M059J (cell line): ENCODE results near the gene TEX54. TPM values are rescaled to one million over a fixed set of nuclear protein-coding genes. Genes with fewer than 3 reads are reported as not detected.
A peak's percentile ranks its signal among the peaks of the same experiment; 100 is the strongest.
"Not testable (repeated sequence)": the region's sequence is repeated elsewhere in the genome, so short reads cannot be mapped to it uniquely, and the experiment has no call there.

Experiments used
- DNase-seq: peaks from one replicate; pipeline ENCODE4 v3.0.0-alpha.2; 2012; ENCODE audit warnings: low read depth
- total RNA-seq: library from RNA; depleted of rRNA; stranded (reverse); fragments of >200 nt; shearing (Covaris generic); gene quantifications from 2 replicates; pipeline ENCODE4 v1.2.3, GENCODE V29; 2014

Gene TEX54
- total RNA-seq, 1 experiment from 2014 or later: not detected

DNA sequence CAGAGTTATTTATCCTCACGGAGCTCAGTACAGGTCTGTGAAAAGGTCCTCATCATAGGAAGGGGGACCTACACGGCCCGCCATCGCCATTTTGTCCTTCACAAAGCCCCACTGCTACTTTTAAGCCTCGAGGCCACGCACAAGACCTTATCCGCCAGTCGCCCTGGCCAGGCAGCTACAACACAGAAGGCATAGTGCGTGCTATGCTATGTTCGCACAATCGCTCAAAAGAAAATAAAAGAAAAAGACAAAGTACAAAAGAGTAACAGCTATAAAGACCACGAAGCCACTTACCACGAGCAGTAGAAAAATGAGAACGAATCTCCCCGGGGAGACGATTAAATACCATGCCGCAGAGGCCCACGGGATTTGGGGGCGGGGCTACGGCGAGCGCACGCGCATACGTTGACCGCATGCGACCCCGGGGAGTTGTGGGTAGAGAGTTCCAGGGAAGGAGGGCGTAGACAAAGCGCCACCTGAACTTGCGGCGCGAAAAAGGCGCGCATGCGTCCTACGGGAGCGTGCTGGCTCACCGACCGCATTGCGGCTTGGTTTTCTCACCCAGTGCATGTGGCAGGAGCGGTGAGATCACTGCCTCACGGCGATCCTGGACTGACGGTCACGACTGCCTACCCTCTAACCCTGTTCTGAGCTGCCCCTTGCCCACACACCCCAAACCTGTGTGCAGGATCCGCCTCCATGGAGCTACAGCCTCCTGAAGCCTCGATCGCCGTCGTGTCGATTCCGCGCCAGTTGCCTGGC, 23.1 kb upstream of the TEX54 start:
- DNase-seq: peak; percentile 98

- DNase-seq: no peak
Measured at GRCh38 chr11:62854825-62855570, 22.4 kb upstream of the TEX54 start.

DNA sequence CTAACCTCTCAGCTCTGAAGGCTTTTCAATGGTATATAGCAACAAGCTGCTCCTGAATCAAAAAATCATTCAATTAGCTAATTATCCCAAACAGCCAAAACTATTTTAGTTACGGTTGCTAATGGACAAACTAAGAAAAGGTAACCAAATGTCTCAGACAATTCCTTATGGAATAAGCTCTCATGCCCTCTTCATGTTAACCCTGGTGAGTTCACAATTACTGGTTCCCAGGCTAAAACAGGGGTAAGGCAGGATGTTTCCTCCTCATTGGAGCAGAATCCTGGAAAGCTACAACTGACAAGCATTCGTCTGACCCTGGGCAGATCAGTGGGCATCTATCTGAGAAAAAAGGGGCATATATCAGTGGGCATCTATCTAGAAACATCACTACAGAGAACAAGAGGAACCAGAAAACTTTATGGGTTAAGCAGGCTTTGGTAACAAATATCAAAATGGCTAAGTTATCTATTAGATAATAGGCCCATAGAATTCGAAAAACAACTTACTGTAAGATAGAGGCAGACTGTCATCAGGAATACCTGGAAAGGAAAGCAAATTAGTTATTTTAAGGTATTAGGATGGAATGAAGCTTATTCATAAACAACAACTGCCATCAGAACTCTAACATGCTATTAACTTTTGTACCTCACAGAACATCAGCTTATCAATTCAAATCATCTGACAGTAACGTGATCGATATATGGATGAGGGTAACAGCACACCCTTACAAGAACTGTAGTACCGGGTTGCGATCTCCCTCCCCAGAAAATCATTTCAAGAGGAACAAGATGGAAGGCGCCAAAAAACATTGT, 21.6 kb upstream of the TEX54 start:
- DNase-seq: no peak

- DNase-seq: no peak
Measured at GRCh38 chr11:62853279-62853965, 20.8 kb upstream of the TEX54 start.

DNA sequence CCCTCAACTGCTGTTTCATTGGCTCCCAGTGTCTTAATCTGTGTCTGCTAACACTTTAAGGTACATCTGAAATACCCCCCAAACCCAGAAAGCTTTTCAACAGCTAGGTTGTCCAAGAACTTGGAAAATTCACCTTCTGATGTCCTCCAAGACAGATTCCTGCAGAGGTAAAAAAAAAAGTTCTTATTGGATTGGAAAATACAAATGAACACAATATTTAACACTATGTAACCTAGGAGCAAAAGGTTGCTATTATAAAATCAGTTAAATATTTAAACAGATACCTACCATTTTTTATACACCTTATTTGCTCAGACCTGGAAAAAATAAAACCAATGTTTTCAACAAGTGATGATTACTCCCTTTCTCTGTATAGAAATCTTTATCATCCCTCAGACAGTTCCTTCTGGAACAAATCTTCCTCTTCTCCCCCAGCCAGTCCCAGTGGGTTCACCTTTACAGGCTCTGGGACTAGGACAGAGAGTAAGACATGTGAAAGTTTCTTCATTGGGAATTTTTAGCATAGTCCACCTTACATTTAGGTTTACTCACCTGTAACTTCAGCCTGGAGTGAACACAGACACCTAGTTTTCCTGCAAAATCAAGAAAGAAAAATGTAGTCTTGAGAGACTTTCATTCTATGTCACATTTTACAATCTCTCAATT, 20.0 kb upstream of the TEX54 start:
- no peak for DNase-seq

DNA sequence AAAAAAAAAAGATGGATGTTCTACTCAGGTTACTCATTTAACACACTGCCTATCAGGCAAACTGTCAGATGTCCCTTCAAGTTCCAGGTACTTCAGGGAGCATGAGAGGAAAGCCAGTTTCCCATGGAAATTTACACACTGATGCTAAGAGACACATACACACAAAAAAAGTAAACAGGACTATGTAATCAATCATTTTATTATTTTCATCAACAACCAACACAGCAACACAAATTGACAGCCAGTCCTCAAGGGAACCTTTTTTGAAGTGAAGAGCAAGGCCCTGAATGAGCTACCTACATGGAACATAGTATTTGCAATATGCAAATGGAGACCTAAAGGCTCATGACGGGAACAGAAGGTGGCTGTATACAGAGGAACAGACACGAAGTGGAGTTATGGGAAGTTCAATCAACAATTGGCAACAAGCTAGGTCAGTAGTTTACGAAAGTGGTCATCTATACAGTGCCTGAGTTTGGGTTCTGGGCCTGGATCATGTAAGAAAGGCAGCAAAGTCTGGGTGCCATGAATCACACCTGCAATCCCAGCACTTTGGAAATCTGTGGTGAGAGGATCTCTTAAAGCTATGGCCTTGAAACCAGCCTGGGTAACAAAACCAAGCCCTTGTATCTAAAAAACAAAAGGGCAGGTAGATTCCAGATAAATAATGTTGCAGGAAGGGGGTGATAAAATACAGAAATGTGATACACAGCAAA, 19.3 kb upstream of the TEX54 start:
- peak; percentile 45 for DNase-seq

- peak; percentile 48 for DNase-seq
Measured at GRCh38 chr11:62850911-62851806, 18.5 kb upstream of the TEX54 start.

DNA sequence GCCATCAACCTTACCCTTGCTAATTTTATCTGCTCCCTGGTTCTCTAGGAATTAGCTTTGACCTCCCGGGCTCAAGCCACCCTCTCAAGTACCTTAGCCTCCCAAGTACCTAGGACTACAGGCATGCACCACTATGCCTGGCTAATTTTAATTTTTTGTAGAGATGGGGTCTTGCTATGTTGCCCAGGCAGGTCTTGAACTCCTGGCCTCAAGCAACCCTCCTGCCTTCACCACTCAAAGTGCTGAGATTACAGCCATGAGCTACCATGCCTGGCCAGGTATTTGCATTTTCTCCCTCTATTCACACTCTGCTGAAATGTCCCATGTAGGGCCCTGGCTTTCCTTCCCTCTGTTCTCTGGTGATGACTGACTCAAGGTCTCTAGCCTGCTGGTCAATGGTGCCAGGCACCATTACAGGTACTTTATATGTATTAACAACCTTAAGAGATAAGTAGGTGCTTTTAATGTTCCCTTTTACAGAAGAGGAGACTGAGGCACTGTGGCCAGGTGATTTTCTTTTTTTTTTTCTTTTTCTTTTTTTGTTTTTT, 15.2 kb upstream of the TEX54 start:
- no peak for DNase-seq

DNA sequence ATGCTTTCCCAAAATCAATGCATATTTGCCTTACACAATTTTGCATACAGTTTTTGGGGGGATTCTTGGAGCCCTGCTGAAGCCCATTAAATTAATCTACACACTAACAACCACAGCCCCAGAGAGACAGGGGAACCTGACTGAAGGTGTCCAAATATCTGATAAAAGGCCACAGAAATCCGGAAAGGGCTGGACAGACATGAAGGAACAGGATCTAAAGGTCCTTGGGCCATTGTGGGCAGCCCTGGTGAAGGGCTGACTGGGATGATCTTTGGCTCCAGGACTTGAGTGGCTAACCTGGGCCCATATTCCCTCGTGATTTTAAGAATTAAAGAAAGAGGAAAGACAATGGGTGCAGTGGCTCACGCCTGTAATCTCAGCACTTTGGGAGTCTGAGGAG, 13.5 kb upstream of the TEX54 start:
- no peak for DNase-seq

DNA sequence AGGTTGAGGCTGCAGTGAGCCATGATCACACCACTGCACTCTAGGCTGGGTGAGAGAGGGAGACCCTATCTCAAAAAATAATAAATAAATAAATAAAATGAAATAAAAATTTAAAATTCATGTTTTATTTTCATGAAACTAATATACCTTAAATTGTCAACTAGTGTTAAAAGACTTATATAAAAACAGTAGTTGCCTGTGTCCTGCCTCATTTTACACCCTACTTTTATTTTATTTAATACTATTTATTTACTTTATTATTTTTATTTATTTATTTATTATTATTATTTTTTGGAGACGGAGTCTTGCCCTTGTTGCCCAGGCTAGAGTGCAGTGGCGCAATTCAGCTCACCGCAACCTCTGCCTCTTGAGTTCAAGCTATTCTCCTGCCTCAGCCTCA, 11.5 kb upstream of the TEX54 start:
- DNase-seq: no peak

GRCh38 chr11:62843466-62843865, 10.8 kb upstream of the TEX54 start:
- DNase-seq: no peak

- DNase-seq: not testable (repeated sequence)
Measured at GRCh38 chr11:62842891-62843290, 10.2 kb upstream of the TEX54 start.

DNA sequence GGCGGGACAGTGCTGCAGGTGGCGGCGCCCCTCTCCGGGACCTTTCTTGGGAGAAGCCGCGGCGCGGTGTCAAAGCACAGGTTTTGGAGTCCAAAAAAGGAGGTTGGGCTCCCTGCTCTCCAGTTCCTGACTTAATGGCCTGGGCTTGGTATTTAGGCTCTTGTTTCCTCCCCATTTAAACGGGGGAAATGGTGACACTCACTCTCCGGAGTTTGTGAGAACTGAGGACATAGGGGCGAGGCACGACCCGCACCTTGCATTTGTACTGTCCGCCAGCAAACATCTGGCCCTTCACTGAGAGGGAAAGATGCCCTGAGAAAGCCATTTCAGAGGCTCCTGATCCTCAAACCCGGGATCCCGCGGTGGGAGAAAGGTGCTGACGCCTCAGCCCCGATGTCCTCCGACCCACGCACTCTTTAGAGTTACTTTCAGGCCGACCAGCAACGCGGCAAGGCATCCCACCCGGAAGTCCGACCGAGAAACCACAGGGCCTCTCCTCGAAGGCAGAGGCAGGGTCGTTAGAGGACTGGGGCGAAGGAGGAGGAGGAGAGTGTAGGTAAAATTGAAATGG, 9.6 kb upstream of the TEX54 start:
- DNase-seq: no peak

DNA sequence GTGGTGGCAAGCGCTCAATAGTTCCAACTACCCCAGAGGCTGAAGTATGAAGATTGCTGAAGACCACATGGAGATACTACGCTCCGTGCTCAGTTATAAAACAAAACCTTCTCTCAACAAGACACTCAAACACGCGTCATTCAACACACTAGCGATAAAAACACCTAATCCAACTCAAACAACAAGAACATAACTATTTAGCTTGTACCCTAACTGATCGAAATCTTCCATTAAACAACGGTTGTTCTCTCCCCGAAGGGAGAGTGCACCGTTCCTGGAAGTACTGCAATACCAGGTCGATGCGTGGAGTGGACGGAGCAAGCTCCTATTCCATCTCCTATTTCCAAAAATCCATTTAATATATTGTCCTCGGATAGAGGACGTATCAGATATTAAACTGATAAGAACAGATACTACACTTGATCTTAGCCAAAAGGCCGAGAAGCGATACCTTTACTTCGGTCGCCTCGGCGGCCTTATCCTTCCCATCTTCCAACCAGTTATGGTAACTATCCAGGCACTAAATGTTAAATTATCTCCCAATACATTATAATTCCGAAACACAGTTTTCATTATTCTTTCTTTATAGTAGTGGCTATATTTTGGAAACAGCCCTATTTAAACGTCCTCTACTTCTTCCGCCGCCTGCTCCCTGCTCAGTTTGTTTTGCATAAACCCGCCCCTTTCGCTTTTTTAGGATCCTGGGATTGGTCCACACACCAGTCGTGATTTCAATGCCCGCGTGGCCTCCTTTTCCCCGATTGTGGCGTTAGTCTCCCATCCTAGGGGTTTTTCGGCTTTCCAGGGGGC, 8.9 kb upstream of the TEX54 start:
- DNase-seq: peak; percentile 100

DNA sequence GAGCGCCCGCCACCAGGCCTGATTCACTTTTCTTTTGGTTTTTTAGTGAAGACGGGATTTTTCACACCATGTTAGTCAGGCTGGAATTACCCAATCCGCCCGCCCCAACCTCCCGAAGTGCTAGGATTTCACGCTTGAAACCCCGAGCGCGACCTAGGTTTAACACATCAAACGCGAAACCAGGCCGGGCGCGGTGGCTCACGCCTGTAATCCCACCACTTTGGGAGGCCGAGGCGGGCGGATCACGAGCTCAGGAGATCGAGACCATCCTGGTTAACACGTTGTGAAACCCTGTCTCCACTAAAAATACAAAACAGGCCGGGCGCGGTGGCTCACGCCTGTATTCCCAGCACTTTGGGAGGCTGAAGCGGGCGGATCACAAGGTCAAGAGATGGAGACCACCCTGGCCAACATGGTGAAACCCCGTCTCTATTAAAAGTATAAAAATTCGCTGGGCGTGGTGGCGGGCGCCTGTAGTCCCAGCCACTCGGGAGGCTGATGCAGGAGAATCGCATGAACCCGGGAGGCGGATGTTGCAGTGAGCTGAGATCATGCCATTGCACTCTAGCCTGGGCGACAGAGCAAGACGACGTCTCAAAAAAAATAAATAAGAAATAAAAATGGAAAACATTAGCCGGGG, 8.2 kb upstream of the TEX54 start:
- peak; percentile 95 for DNase-seq

GRCh38 chr11:62839050-62839945, 6.7 kb upstream of the TEX54 start, which contains the start of gene WDR74:
WDR74 (minus strand) TSS chr11:62839590; CDS start chr11:62839570, 20 bp downstream.
- peak; percentile 93 for DNase-seq
